ENCODE data around the gene GGTA1. TPM values are rescaled to one million over a fixed set of nuclear protein-coding genes. Genes with fewer than 3 reads are reported as not detected.

The GGTA1 gene
- total RNA-seq (11.0 TPM), polyA plus RNA-seq (ENCODE audit: insufficient read depth, low read depth, low replicate concordance) (6.8 TPM)
- long read RNA-seq, donor 1, partial matches to known transcripts: 0 of 1 reads
- long read RNA-seq, donor 1, other reads (novel, unspliced or antisense): 0 of 1 reads
- long read RNA-seq, donor 2, partial matches to known transcripts: 0 of 1 reads
- long read RNA-seq, donor 2, other reads (novel, unspliced or antisense): 0 of 1 reads
- long read RNA-seq, donor 3, partial matches to known transcripts: 0 of 3 reads
- long read RNA-seq, donor 3, other reads (novel, unspliced or antisense): 0 of 3 reads
- long read RNA-seq, donor 4, partial matches to known transcripts: 0 of 4 reads
- long read RNA-seq, donor 4, other reads (novel, unspliced or antisense): 0 of 4 reads
- long read RNA-seq, donor 5: 0 reads
- long read RNA-seq, donor 6, partial matches to known transcripts: 0 of 1 reads
- long read RNA-seq, donor 6, other reads (novel, unspliced or antisense): 0 of 1 reads
- long read RNA-seq, donor 7, transcript GGTA1P-203 (6 exons, 1,487 nt): major isoform, 6 of 8 reads
- long read RNA-seq, donor 7, partial matches to known transcripts: 0 of 8 reads
- long read RNA-seq, donor 7, other reads (novel, unspliced or antisense): 2 of 8 reads
- long read RNA-seq, donor 8, partial matches to known transcripts: 0 of 1 reads
- long read RNA-seq, donor 8, other reads (novel, unspliced or antisense): 0 of 1 reads
- long read RNA-seq, donor 9: 0 reads
- long read RNA-seq, donor 10: 0 reads

GRCh38 chr9:121499427-121500164 is at the start of gene GGTA1:
Gene GGTA1 (minus strand): TSS chr9:121499844. CDS start chr9:121467922, 31,922 bp downstream.
- H3K9ac ChIP-seq (ENCODE audit: low read length in 3 of 3): peak within 1 kb of the TSS in 2 of 3 donors; percentile 23 to 32
- intact Hi-C loops (cut with DNase I): no loop called here
- H3K27me3 ChIP-seq (ENCODE audit: control insufficient read depth, insufficient read depth, low read length): no peaks in the 10 kb centered on the region
- H3K4me3 ChIP-seq (ENCODE audit: low read length in 3 of 3): peak within 1 kb of the TSS; percentile 40 to 59 (median 58)
- TF ChIP-seq CTCF (IDR thresholded peaks at IDR 0.05; ENCODE audit: borderline replicate concordance, extremely low read depth, insufficient read depth): no peak
- H3K9me3 ChIP-seq (ENCODE audit: control insufficient read depth in 2 of 3, insufficient read depth in 1 of 3, low read length in 3 of 3): peaks cover 0 to 3% (median 0%) of the 10 kb centered on the region in 3 donors
- H3K4me1 ChIP-seq (ENCODE audit: control insufficient read depth in 2 of 3, insufficient read depth in 2 of 3, low read depth in 1 of 3, low read length in 3 of 3): peaks cover 0 to 16% (median 5%) of the 10 kb centered on the region in 3 donors
- no peaks in the 10 kb centered on the region for H3K36me3 ChIP-seq (ENCODE audit: control insufficient read depth in 2 of 3, insufficient read depth in 3 of 3, low read length in 3 of 3)
- peak within 1 kb of the TSS; percentile 11 to 47 for H3K27ac ChIP-seq (ENCODE audit: low read depth in 2 of 2, low read length in 2 of 2)
- FAIRE-seq (no peak), DNase-seq (peak; percentile 76 to 87 (median 80))

GRCh38 chr9:121548666-121549065 is 49.0 kb upstream of the GGTA1 start:
- TF ChIP-seq CTCF (IDR thresholded peaks at IDR 0.05; ENCODE audit: borderline replicate concordance, extremely low read depth, insufficient read depth): no peak
- no peak for DNase-seq
- Histone ChIP-seq H3K9me3 (ENCODE audit: control insufficient read depth in 2 of 3, insufficient read depth in 1 of 3, low read length in 3 of 3) (no peaks in the 10 kb centered on the region), H3K27me3 (ENCODE audit: control insufficient read depth, insufficient read depth, low read length) (no peaks in the 10 kb centered on the region), H3K27ac (ENCODE audit: low read depth in 2 of 2, low read length in 2 of 2) (no peak overlapping the region), H3K4me1 (ENCODE audit: control insufficient read depth in 2 of 3, insufficient read depth in 2 of 3, low read depth in 1 of 3, low read length in 3 of 3) (peaks cover 0 to 3% (median 0%) of the 10 kb centered on the region in 3 donors), H3K36me3 (ENCODE audit: control insufficient read depth in 2 of 3, insufficient read depth in 3 of 3, low read length in 3 of 3) (no peaks in the 10 kb centered on the region), H3K4me3 (ENCODE audit: low read length in 3 of 3) (no peak overlapping the region), H3K9ac (ENCODE audit: low read length in 3 of 3) (no peak overlapping the region)
- intact Hi-C loops (cut with DNase I): no loop called here
- FAIRE-seq: no peak

GRCh38 chr9:121545875-121546423 is 46.3 kb upstream of the GGTA1 start:
- TF ChIP-seq CTCF (IDR thresholded peaks at IDR 0.05; ENCODE audit: borderline replicate concordance, extremely low read depth, insufficient read depth): peak; percentile 98
- Histone ChIP-seq H3K9ac (ENCODE audit: low read length in 3 of 3) (peak overlapping the region in 1 of 3 donors; percentile 48), H3K4me1 (ENCODE audit: control insufficient read depth in 2 of 3, insufficient read depth in 2 of 3, low read depth in 1 of 3, low read length in 3 of 3) (peaks cover 0 to 3% (median 0%) of the 10 kb centered on the region in 3 donors), H3K27ac (ENCODE audit: low read depth in 2 of 2, low read length in 2 of 2) (no peak overlapping the region), H3K36me3 (ENCODE audit: control insufficient read depth in 2 of 3, insufficient read depth in 3 of 3, low read length in 3 of 3) (no peaks in the 10 kb centered on the region), H3K9me3 (ENCODE audit: control insufficient read depth in 2 of 3, insufficient read depth in 1 of 3, low read length in 3 of 3) (no peaks in the 10 kb centered on the region), H3K4me3 (ENCODE audit: low read length in 3 of 3) (peak overlapping the region in 1 of 3 donors; percentile 51), H3K27me3 (ENCODE audit: control insufficient read depth, insufficient read depth, low read length) (no peaks in the 10 kb centered on the region)
- no peak for FAIRE-seq
- peak; percentile 95 to 98 (median 97) for DNase-seq
- intact Hi-C loops (cut with DNase I): no loop called here

All from kidney (tissue), 22 donors.